Gastroesophageal sphincter (tissue), 3 donors: ENCODE measurements around the gene TM9SF1.

Experiments used
- POLR2AphosphoS5 ChIP-seq: sonication (generic); formaldehyde crosslinking; IDR thresholded peaks from one replicate; pipeline ENCODE4 v1.6.1; 2017; ENCODE audit warnings: antibody characterized with exemption
- TF ChIP-seq, protein P1 (sequence below), 4 experiments: fragments of 200-600 bp in 2 of 4; fragments of 450-650 bp in 2 of 4; sonication (generic) in 1 of 4; IDR thresholded peaks; one replicate each; pipeline ENCODE4 v1.5.1; 2017 to 2019; ENCODE audit warnings: antibody characterized with exemption in 4 of 4, mild to moderate bottlenecking in 2 of 4, moderate library complexity in 2 of 4

GRCh38 chr14:24212924-24213865, 18.0 kb upstream of the TM9SF1 start, which contains the start of gene CHMP4A:
- peak; percentile 99 for TF ChIP-seq POLR2AphosphoS5
- TF ChIP-seq, protein P1, sequence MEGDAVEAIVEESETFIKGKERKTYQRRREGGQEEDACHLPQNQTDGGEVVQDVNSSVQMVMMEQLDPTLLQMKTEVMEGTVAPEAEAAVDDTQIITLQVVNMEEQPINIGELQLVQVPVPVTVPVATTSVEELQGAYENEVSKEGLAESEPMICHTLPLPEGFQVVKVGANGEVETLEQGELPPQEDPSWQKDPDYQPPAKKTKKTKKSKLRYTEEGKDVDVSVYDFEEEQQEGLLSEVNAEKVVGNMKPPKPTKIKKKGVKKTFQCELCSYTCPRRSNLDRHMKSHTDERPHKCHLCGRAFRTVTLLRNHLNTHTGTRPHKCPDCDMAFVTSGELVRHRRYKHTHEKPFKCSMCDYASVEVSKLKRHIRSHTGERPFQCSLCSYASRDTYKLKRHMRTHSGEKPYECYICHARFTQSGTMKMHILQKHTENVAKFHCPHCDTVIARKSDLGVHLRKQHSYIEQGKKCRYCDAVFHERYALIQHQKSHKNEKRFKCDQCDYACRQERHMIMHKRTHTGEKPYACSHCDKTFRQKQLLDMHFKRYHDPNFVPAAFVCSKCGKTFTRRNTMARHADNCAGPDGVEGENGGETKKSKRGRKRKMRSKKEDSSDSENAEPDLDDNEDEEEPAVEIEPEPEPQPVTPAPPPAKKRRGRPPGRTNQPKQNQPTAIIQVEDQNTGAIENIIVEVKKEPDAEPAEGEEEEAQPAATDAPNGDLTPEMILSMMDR (IDR thresholded peaks at IDR 0.05), result peak in 2 of 4 experiments; percentile 21 to 50
